ENCODE data around the gene BICC1. TPM values are rescaled to one million over a fixed set of nuclear protein-coding genes. Genes with fewer than 3 reads are reported as not detected.

The BICC1 gene
- total and polyA plus RNA-seq, 2 of the 13 experiments (the other 11 are each of a cell fraction or from before 2014, with no cell fraction given) = 0.18 to 1.5 TPM

DNA sequence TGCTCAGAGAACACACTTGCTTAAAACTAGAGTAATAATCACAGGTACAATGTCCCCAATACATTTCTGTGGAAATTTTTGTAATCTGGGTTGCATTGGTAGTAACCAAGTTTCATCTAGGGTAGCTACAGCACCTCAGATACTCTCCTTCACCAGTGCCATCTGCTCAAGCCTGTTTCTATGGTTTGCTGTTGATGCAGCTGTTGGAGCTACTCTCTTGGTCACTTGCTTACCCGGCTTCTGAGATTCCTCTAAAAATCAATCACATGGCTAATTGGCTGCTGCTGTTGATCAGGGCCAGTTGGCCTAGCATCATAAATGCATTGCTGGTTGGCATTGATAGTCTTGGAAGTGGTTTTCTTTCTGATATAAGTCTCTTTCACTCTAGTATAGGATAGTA lies 220.8 kb downstream of the BICC1 start:
- no peaks in the 10 kb centered on the region for H3K4me1 ChIP-seq (ENCODE audit: insufficient read depth, low read length)
- no peak overlapping the region for H3K4me2 ChIP-seq (ENCODE audit: low read depth, low read length)
- no peak overlapping the region for H2AFZ ChIP-seq (ENCODE audit: low read length)
- no peaks in the 10 kb centered on the region for H3K79me2 ChIP-seq (ENCODE audit: insufficient read depth, low read length)
- DNase-seq (ENCODE audit: low spot score) (no peak), ATAC-seq (no peak), FAIRE-seq (no peak)
- in situ Hi-C loops (cut with HindIII; ENCODE audit: extremely low pct_ligation_motif_present, low pct_unique_long_range_greater_than_20kb) (no loop called here), intact Hi-C loops (cut with micrococcal nuclease; ENCODE audit: unreplicated experiment) (no loop called here)
- H4K20me1 ChIP-seq (ENCODE audit: insufficient read depth, low read length) = no peaks in the 10 kb centered on the region
- CTCF ChIA-PET (ENCODE audit: low intra/inter-chr PET ratio, low total read pairs) = no interaction called here
- no TSS peak for BruUV-seq (replicated peaks)
- POLR2A ChIA-PET = no interaction called here
- no peak for TF ChIP-seq SAP130 (CRISPR knock-in tag; IDR thresholded peaks at IDR 0.05; ENCODE audit: low read depth)
- TF ChIP-seq CREB1 (IDR thresholded peaks at IDR 0.05) = no peak
- no peak for TF ChIP-seq CREB1 (CRISPR knock-in tag; IDR thresholded peaks at IDR 0.05)
- no peak for TF ChIP-seq ZNF20 (CRISPR knock-in tag; IDR thresholded peaks at IDR 0.05)
- TF ChIP-seq KAT7 (CRISPR knock-in tag; IDR thresholded peaks at IDR 0.05; ENCODE audit: borderline replicate concordance) = no peak
- no peak for TF ChIP-seq ZNF121 (CRISPR knock-in tag; IDR thresholded peaks at IDR 0.05)
- no peak for TF ChIP-seq ZNF230 (CRISPR knock-in tag; IDR thresholded peaks at IDR 0.05)
- TF ChIP-seq RCOR2 (CRISPR knock-in tag; IDR thresholded peaks at IDR 0.05) = no peak
- TF ChIP-seq ATF7 (IDR thresholded peaks at IDR 0.05) = no peak
- TF ChIP-seq ATF7 (CRISPR knock-in tag; IDR thresholded peaks at IDR 0.05) = no peak
- TF ChIP-seq ZNF333 (CRISPR knock-in tag; IDR thresholded peaks at IDR 0.05; ENCODE audit: borderline replicate concordance) = no peak
- TF ChIP-seq, protein P1, sequence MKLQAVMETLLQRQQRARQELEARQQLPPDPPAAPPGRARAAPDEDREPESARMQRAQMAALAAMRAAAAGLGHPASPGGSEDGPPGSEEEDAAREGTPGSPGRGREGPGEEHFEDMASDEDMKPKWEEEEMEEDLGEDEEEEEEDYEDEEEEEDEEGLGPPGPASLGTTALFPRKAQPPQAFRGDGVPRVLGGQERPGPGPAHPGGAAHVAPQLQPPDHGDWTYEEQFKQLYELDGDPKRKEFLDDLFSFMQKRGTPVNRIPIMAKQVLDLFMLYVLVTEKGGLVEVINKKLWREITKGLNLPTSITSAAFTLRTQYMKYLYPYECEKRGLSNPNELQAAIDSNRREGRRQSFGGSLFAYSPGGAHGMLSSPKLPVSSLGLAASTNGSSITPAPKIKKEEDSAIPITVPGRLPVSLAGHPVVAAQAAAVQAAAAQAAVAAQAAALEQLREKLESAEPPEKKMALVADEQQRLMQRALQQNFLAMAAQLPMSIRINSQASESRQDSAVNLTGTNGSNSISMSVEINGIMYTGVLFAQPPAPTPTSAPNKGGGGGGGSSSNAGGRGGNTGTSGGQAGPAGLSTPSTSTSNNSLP (IDR thresholded peaks at IDR 0.05; ENCODE audit: low read depth, low read length) = no peak
- TF ChIP-seq, protein P2, sequence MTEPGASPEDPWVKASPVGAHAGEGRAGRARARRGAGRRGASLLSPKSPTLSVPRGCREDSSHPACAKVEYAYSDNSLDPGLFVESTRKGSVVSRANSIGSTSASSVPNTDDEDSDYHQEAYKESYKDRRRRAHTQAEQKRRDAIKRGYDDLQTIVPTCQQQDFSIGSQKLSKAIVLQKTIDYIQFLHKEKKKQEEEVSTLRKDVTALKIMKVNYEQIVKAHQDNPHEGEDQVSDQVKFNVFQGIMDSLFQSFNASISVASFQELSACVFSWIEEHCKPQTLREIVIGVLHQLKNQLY (CRISPR knock-in tag; IDR thresholded peaks at IDR 0.05) = no peak
- TF ChIP-seq, protein P3, sequence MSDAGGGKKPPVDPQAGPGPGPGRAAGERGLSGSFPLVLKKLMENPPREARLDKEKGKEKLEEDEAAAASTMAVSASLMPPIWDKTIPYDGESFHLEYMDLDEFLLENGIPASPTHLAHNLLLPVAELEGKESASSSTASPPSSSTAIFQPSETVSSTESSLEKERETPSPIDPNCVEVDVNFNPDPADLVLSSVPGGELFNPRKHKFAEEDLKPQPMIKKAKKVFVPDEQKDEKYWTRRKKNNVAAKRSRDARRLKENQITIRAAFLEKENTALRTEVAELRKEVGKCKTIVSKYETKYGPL (CRISPR knock-in tag; IDR thresholded peaks at IDR 0.05) = no peak
- TF ChIP-seq PCBP1 (IDR thresholded peaks at IDR 0.05; ENCODE audit: borderline replicate concordance, low read depth, low read length) = no peak
- no peak for TF ChIP-seq BRCA1 (CRISPR knock-in tag; IDR thresholded peaks at IDR 0.05)
- TF ChIP-seq ZNF772 (CRISPR knock-in tag; IDR thresholded peaks at IDR 0.05) = no peak
- H3K27ac ChIP-seq (ENCODE audit: extremely low read length, insufficient read depth, low read length) = no peak overlapping the region
- no peak overlapping the region for H3K9ac ChIP-seq (ENCODE audit: insufficient read depth, low read depth, low read length)
- H3K36me3 ChIP-seq (replicated peaks in 1 of 2; ENCODE audit: control insufficient read depth in 1 of 2, insufficient read depth in 2 of 2, low read length in 2 of 2) = no peaks in the 10 kb centered on the region
- H3K9me3 ChIP-seq (ENCODE audit: low read length) = peaks cover 16% of the 10 kb centered on the region; the same call in 1 of the 2 replicates
- no peak overlapping the region for H3K4me3 ChIP-seq (replicated peaks in 1 of 3; ENCODE audit: insufficient read depth in 1 of 3, low read depth in 2 of 3, low read length in 3 of 3)
- H3K27me3 ChIP-seq (ENCODE audit: control insufficient read depth in 1 of 2, insufficient read depth in 2 of 2, low read length in 2 of 2) = no peaks in the 10 kb centered on the region
- WGBS (ENCODE audit: low lambda C conversion rate) = 80% methylated on average over 1 of the region's 1 CpG
